ENCODE data around the gene CREB5. TPM values are rescaled to one million over a fixed set of nuclear protein-coding genes. Genes with fewer than 3 reads are reported as not detected.

CREB5 gene
- total RNA-seq, 1 donor from 2014 or later = 8.9 TPM

GRCh38 chr7:28697913-28698563 lies 285.7 kb downstream of the CREB5 start:
- Histone ChIP-seq H3K27ac (no peak overlapping the region), H3K27me3 (no peaks in the 10 kb centered on the region), H3K4me1 (peaks cover 3% of the 10 kb centered on the region), H3K36me3 (no peaks in the 10 kb centered on the region), H3K9me3 (no peaks in the 10 kb centered on the region), H3K4me3 (no peak overlapping the region)
- ATAC-seq = no peak
- no peak for DNase-seq
- TF ChIP-seq, protein P1, sequence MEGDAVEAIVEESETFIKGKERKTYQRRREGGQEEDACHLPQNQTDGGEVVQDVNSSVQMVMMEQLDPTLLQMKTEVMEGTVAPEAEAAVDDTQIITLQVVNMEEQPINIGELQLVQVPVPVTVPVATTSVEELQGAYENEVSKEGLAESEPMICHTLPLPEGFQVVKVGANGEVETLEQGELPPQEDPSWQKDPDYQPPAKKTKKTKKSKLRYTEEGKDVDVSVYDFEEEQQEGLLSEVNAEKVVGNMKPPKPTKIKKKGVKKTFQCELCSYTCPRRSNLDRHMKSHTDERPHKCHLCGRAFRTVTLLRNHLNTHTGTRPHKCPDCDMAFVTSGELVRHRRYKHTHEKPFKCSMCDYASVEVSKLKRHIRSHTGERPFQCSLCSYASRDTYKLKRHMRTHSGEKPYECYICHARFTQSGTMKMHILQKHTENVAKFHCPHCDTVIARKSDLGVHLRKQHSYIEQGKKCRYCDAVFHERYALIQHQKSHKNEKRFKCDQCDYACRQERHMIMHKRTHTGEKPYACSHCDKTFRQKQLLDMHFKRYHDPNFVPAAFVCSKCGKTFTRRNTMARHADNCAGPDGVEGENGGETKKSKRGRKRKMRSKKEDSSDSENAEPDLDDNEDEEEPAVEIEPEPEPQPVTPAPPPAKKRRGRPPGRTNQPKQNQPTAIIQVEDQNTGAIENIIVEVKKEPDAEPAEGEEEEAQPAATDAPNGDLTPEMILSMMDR (IDR thresholded peaks at IDR 0.05) = no peak
- intact Hi-C loops (cut with DNase I) = no loop called here

- TF ChIP-seq, protein P1 (IDR thresholded peaks at IDR 0.05) = no peak
- Histone ChIP-seq H3K4me1 (peaks cover 3% of the 10 kb centered on the region), H3K4me3 (no peak overlapping the region), H3K27me3 (no peaks in the 10 kb centered on the region), H3K36me3 (no peaks in the 10 kb centered on the region), H3K9me3 (no peaks in the 10 kb centered on the region), H3K27ac (no peak overlapping the region)
- DNase-seq = no peak
- no peak for ATAC-seq
- intact Hi-C loops (cut with DNase I) = no loop called here
Observed at GRCh38 chr7:28698840-28699239, 286.5 kb downstream of the CREB5 start.

- TF ChIP-seq, protein P1 (IDR thresholded peaks at IDR 0.05) = no peak
- Histone ChIP-seq H3K36me3 (no peaks in the 10 kb centered on the region), H3K27ac (no peak overlapping the region), H3K4me3 (no peak overlapping the region), H3K4me1 (peaks cover 3% of the 10 kb centered on the region), H3K9me3 (no peaks in the 10 kb centered on the region), H3K27me3 (no peaks in the 10 kb centered on the region)
- DNase-seq (no peak), ATAC-seq (no peak)
- intact Hi-C loops (cut with DNase I) = no loop called here
Observed at GRCh38 chr7:28700096-28700495, 287.8 kb downstream of the CREB5 start.

DNA sequence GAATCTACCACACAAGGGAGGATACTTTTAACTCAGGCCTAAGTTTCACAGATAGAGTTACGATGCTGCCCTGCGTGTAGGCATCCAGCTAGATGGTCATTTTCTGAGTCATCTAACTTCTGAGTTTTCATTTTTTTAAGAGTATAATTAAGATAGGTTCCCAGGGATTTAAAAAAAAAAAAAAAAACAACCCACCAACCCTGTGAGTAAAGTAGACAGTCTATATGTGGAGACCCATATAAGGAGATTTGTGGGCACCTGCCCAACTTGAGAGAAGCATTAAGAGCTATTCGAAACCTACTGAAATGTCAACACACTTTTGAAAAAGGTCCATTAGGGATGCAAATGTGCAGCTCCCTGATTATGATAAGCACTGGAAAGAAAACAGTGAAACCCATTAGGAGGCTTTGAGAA lies 288.5 kb downstream of the CREB5 start:
- Histone ChIP-seq H3K4me1 (peaks cover 3% of the 10 kb centered on the region), H3K27me3 (no peaks in the 10 kb centered on the region), H3K4me3 (no peak overlapping the region), H3K36me3 (no peaks in the 10 kb centered on the region), H3K9me3 (no peaks in the 10 kb centered on the region), H3K27ac (no peak overlapping the region)
- TF ChIP-seq, protein P1 (IDR thresholded peaks at IDR 0.05) = no peak
- intact Hi-C loops (cut with DNase I) = no loop called here
- ATAC-seq (no peak), DNase-seq (no peak)

- Histone ChIP-seq H3K9me3 (no peaks in the 10 kb centered on the region), H3K27ac (no peak overlapping the region), H3K36me3 (no peaks in the 10 kb centered on the region), H3K4me3 (no peak overlapping the region), H3K4me1 (peaks cover 3% of the 10 kb centered on the region), H3K27me3 (no peaks in the 10 kb centered on the region)
- intact Hi-C loops (cut with DNase I) = no loop called here
- ATAC-seq (no peak), DNase-seq (no peak)
- TF ChIP-seq, protein P1 (IDR thresholded peaks at IDR 0.05) = no peak
Observed at GRCh38 chr7:28701731-28702130, 289.4 kb downstream of the CREB5 start.

- H3K27me3 ChIP-seq = no peaks in the 10 kb centered on the region
- H3K4me3 ChIP-seq = no peak overlapping the region
- H3K4me1 ChIP-seq = peaks cover 3% of the 10 kb centered on the region
- H3K36me3 ChIP-seq = no peaks in the 10 kb centered on the region
- DNase-seq (no peak), ATAC-seq (no peak)
- TF ChIP-seq, protein P1 (IDR thresholded peaks at IDR 0.05) = no peak
- no peaks in the 10 kb centered on the region for H3K9me3 ChIP-seq
- intact Hi-C loops (cut with DNase I) = no loop called here
- H3K27ac ChIP-seq = no peak overlapping the region
Observed at GRCh38 chr7:28702171-28702570, 289.9 kb downstream of the CREB5 start.
